Measurements from ENCODE around the gene GRAMD1C.
A peak's percentile ranks its signal among the peaks of the same experiment; 100 is the strongest.
"Not testable (repeated sequence)": the region's sequence is repeated elsewhere in the genome, so short reads cannot be mapped to it uniquely, and the experiment has no call there.

Gene GRAMD1C
- total RNA-seq = 0.62 to 1.1 reads per million in 2 donors

GRCh38 chr3:113838631-113839209, at the start of gene GRAMD1C:
Gene GRAMD1C, plus strand, starts transcription at chr3:113838788. Its CDS starts 122 bp downstream, at chr3:113838910.
- peak; percentile 72 to 92 (median 78) for DNase-seq

GRCh38 chr3:113791381-113791780, 47.2 kb upstream of the GRAMD1C start:
- no peak for DNase-seq

- no peak for DNase-seq
These were observed 44.1 kb upstream of the GRAMD1C start for GRCh38 chr3:113794526-113794925.

GRCh38 chr3:113795693-113796092, 42.9 kb upstream of the GRAMD1C start:
- DNase-seq = no peak

GRCh38 chr3:113802795-113803455, 35.7 kb upstream of the GRAMD1C start:
- peak in 1 of 5 experiments; percentile 16 for DNase-seq

- no peak for DNase-seq
These were observed 33.9 kb upstream of the GRAMD1C start for GRCh38 chr3:113804661-113805060.

- DNase-seq = no peak
These were observed 33.3 kb upstream of the GRAMD1C start for GRCh38 chr3:113805249-113805648.

- DNase-seq = no peak
These were observed 25.7 kb upstream of the GRAMD1C start for GRCh38 chr3:113812854-113813253.

- no peak for DNase-seq
These were observed 18.7 kb upstream of the GRAMD1C start for GRCh38 chr3:113819866-113820265.

GRCh38 chr3:113825090-113825489, 13.5 kb upstream of the GRAMD1C start:
- DNase-seq = no peak

GRCh38 chr3:113828600-113828999, 10.0 kb upstream of the GRAMD1C start:
- DNase-seq = no peak

GRCh38 chr3:113829576-113830354, 8.8 kb upstream of the GRAMD1C start:
- DNase-seq = no peak

GRCh38 chr3:113831103-113831355, 7.6 kb upstream of the GRAMD1C start:
- no peak for DNase-seq

- peak in 1 of 5 experiments; percentile 37 for DNase-seq
These were observed 6.0 kb upstream of the GRAMD1C start for GRCh38 chr3:113832477-113833164.

- DNase-seq = no peak
These were observed 3.6 kb upstream of the GRAMD1C start for GRCh38 chr3:113834983-113835382.

GRCh38 chr3:113839551-113839950, 963 bp downstream of the GRAMD1C start:
- no peak for DNase-seq

GRCh38 chr3:113844622-113845222, 6.1 kb downstream of the GRAMD1C start:
- peak in 1 of 5 experiments; percentile 48 for DNase-seq

GRCh38 chr3:113847247-113847646, 8.7 kb downstream of the GRAMD1C start:
- no peak for DNase-seq

- DNase-seq = no peak
These were observed 9.3 kb downstream of the GRAMD1C start for GRCh38 chr3:113847664-113848461.

- not testable (repeated sequence) for DNase-seq
These were observed 10.5 kb downstream of the GRAMD1C start for GRCh38 chr3:113849071-113849470.

- not testable (repeated sequence) for DNase-seq
These were observed 11.3 kb downstream of the GRAMD1C start for GRCh38 chr3:113849841-113850240.

GRCh38 chr3:113850391-113850790, 11.8 kb downstream of the GRAMD1C start:
- not testable (repeated sequence) for DNase-seq

All from T-helper 2 cell (primary cell).